HepG2 (cell line): ENCODE measurements around the gene PDXDC1. TPM values are rescaled to one million over a fixed set of nuclear protein-coding genes. Genes with fewer than 3 reads are reported as not detected.
"Not testable (repeated sequence)": the region's sequence is repeated elsewhere in the genome, so short reads cannot be mapped to it uniquely, and the experiment has no call there.

Experiments used
- ATAC-seq: fragments of 200-7000 bp; cut with Tn5 transposase; 3 replicates; pipeline ENCODE4 v1.9.1; 2020; ENCODE audit warnings: mild to moderate bottlenecking, moderate library complexity
- BruUV-seq: library from RNA; stranded (reverse); fragments of 400-500 nt; replicated peaks from 2 replicates; lab custom pipeline; 2021; lab: Mats Ljungman, UMichigan
- CTCF ChIA-PET: fragments of 300-600 bp; formaldehyde crosslinking; extraction: SDS; loops from one replicate; lab custom pipeline; 2021; ENCODE audit warnings: low total read pairs, inconsistent platforms, low intra/inter-chr PET ratio; lab: Yijun Ruan, JAX
- POLR2A ChIA-PET: fragments of 350-600 bp; sonication (Branson Sonifier 250); formaldehyde crosslinking; loops from one replicate; lab custom pipeline; 2020; ENCODE audit warnings: antibody characterized with exemption, inconsistent platforms; lab: Yijun Ruan, JAX
- DNase-seq: peaks from one replicate; pipeline ENCODE4 v3.0.0-alpha.2; 2015; ENCODE audit warnings: low spot score
- FAIRE-seq: peaks from 3 replicates; lab custom pipeline; 2011; peaks lifted over from hg19 to GRCh38; lab: Jason Lieb, UNC
- H2AFZ ChIP-seq: one replicate; pipeline ENCODE4 v1.6.1; 2011; ENCODE audit warnings: low read length, inconsistent platforms
- H3K27ac ChIP-seq: fragments of 300-600 bp; 3 replicates; pipeline ENCODE4 v1.8.0; 2011; ENCODE audit warnings: mixed run types, mild to moderate bottlenecking, mixed read lengths, low read length, inconsistent platforms; ENCODE audit not compliant: insufficient read depth; ENCODE audit errors: extremely low read length
- H3K27me3 ChIP-seq, 2 experiments: fragments of 200-600 bp in 1 of 2; 2 replicates in 1 of 2; 3 replicates in 1 of 2; pipeline versions ENCODE4 v1.6.0 to v1.8.0; 2011; ENCODE audit warnings: low read length in 2 of 2, mild to moderate bottlenecking in 2 of 2, moderate library complexity in 2 of 2, inconsistent platforms in 1 of 2; ENCODE audit not compliant: insufficient read depth in 2 of 2, control insufficient read depth in 1 of 2
- H3K36me3 ChIP-seq, 2 experiments: fragments of 200-600 bp in 1 of 2; replicated peaks in 1 of 2; 2 replicates in 1 of 2; 3 replicates in 1 of 2; pipeline versions ENCODE4 v1.5.1 to v1.8.0; 2011; ENCODE audit warnings: low read length in 2 of 2, inconsistent platforms in 1 of 2; ENCODE audit not compliant: insufficient read depth in 2 of 2, control insufficient read depth in 1 of 2
- H3K4me1 ChIP-seq: 2 replicates; pipeline ENCODE4 v1.5.1; 2012; ENCODE audit warnings: low read length, inconsistent platforms; ENCODE audit not compliant: insufficient read depth
- H3K4me2 ChIP-seq: 2 replicates; pipeline ENCODE4 v1.6.0; 2011; ENCODE audit warnings: low read depth, low read length, inconsistent platforms
- H3K4me3 ChIP-seq, 3 experiments: fragments of 200-600 bp in 1 of 3; sonication (generic), shearing (Covaris generic) in 1 of 3; replicated peaks in 1 of 3; 2 replicates each; pipeline ENCODE4 v1.5.1; 2011 to 2016; ENCODE audit warnings: low read length in 3 of 3, inconsistent platforms in 2 of 3, low read depth in 2 of 3, mild to moderate bottlenecking in 2 of 3, control low read depth in 1 of 3, mixed read lengths in 1 of 3; ENCODE audit not compliant: insufficient read depth in 1 of 3
- H3K79me2 ChIP-seq: one replicate; pipeline ENCODE4 v1.6.1; 2011; ENCODE audit warnings: low read length, inconsistent platforms; ENCODE audit not compliant: insufficient read depth
- H3K9ac ChIP-seq: 2 replicates; pipeline ENCODE4 v1.6.0; 2011; ENCODE audit warnings: mild to moderate bottlenecking, low read depth, low read length, inconsistent platforms; ENCODE audit not compliant: insufficient read depth
- H3K9me3 ChIP-seq: 2 replicates; pipeline ENCODE4 v1.5.1; 2012; ENCODE audit warnings: mild to moderate bottlenecking, low read length
- H4K20me1 ChIP-seq: 2 replicates; pipeline ENCODE4 v1.6.0; 2011; ENCODE audit warnings: inconsistent platforms, mild to moderate bottlenecking, low read length, moderate library complexity; ENCODE audit not compliant: insufficient read depth
- POLR2G ChIP-seq: fragments of 200-400 bp; formaldehyde crosslinking; IDR thresholded peaks from 2 replicates; pipeline ENCODE4 v1.6.1; 2018; ENCODE audit warnings: mild to moderate bottlenecking, low read depth, low read length, moderate library complexity
- RBFOX2 ChIP-seq: fragments of 200-400 bp; formaldehyde crosslinking; IDR thresholded peaks from 2 replicates; pipeline ENCODE4 v1.6.1; 2017; ENCODE audit warnings: low read depth, mild to moderate bottlenecking, low read length
- WGBS: methylation state at CpG from one replicate; pipeline ENCODE4 v1.1.6; 2017; ENCODE audit warnings: low lambda C conversion rate; 5-methylcytosine and 5-hydroxymethylcytosine counted together
- in situ Hi-C: cut with HindIII; loops from 2 replicates; pipeline ENCODE4 v1.10.0; 2017; ENCODE audit warnings: low pct_unique_long_range_greater_than_20kb; ENCODE audit not compliant: extremely low pct_ligation_motif_present
- intact Hi-C: fragments of 100-400 bp; cut with micrococcal nuclease; formaldehyde crosslinking; loops from one replicate; pipeline ENCODE4 v1.10.0; 2022; ENCODE audit not compliant: unreplicated experiment
- polyA plus RNA-seq, 8 experiments: library from polyadenylated mRNA; depleted of rRNA in 3 of 8; stranded (reverse) in 7 of 8; unstranded in 1 of 8; fragments of >200 nt; fragmentation: Illumina TruSeq in 4 of 8; extraction: Trizol in 4 of 8; gene quantifications; 2 replicates each; pipeline versions ENCODE4 v1.2.1 to v1.2.3, GENCODE V29; 2011 to 2016; ENCODE audit warnings: low read depth in 4 of 8, missing spikeins in 1 of 8, mixed read lengths in 1 of 8; ENCODE audit not compliant: insufficient read depth in 1 of 8
- total RNA-seq, 5 experiments: library from RNA; depleted of rRNA; stranded (reverse); fragments of >200 nt; fragmentation: Illumina TruSeq; extraction: Trizol; gene quantifications; 2 replicates each; pipeline ENCODE4 v1.2.3, GENCODE V29; 2016; ENCODE audit warnings: low read depth in 1 of 5

PDXDC1 gene
- total and polyA plus RNA-seq, 2 of the 13 experiments (the other 11 are each of a cell fraction or from before 2014, with no cell fraction given) = 133 to 169 TPM

DNA sequence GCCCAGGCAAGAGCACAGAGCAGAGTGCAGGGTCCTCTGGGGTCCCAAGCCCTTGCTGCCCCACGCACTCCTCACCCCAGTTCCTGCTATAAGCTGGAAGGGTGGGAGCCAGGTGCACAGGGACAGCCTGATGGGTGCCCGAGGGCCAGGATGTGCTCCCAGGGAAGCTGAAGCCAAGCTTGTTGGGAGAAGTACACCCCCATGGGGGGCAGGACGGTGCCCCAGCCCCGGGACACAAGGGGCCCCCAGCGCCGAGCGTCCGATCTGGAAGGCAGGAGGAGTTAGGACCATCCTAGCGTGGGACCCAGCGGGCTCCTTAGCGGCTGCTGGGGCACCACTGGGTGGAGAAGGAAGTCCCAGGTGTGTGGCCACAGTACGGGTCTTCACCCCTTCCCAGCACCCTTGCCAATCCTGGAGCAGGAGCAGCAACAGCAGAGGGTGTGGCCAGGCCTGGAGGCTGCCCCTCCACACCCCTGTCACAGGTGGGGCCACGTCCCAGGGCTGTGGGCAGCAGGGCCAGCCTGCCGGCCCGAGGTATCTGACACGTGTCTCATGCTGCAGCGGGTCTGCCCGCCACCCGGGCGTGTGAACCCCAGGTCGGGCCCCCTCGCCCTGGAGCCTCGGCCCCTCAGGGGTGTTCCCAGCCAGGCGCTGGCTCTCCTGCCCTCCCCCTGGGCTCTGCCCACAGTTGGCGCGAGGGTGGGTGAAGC, 168.2 kb downstream of the PDXDC1 start:
- H3K4me3 ChIP-seq, H3K36me3 ChIP-seq, H3K9ac ChIP-seq, intact Hi-C loops, H2AFZ ChIP-seq, H3K4me2 ChIP-seq, CTCF ChIA-PET, DNase-seq, H3K27me3 ChIP-seq, in situ Hi-C loops, ATAC-seq, H3K9me3 ChIP-seq, POLR2A ChIA-PET, H3K27ac ChIP-seq, BruUV-seq, FAIRE-seq: not testable (repeated sequence)
- peaks cover 22% of the 10 kb centered on the region; the same call in 1 of the 2 replicates for H4K20me1 ChIP-seq
- 0 out of 2 replicates have a peak, but pooled peaks have one; percentile 14 for TF ChIP-seq POLR2G
- peaks cover 11% of the 10 kb centered on the region for H3K4me1 ChIP-seq
- WGBS = 99% methylated on average over 21 of the region's 26 CpGs
- H3K79me2 ChIP-seq = peaks cover 27% of the 10 kb centered on the region

DNA sequence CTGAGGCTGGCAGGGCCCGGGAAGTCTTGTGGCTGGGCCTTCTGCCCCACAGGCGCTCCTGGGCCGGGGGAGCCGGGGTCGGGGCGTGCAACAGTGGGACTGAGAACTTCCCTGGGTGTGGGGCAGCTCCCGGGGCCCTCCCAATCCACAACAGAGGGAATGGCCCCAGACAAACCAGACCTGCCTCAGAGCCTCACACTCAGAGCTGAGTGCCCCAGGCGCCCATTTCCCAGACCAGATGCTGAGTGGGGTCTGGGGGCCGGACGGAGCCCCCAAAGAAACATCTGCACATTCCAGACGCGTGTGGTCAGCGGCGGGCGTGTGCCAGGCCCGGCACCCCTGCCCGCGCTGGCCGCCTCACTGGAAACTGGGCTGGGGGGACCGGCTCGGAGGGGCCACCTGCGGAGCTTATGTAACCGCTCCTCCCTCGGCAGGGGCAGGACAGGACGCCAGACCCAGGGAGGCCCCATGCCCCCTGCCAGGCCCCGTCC, 168.8 kb downstream of the PDXDC1 start:
- ATAC-seq, POLR2A ChIA-PET, CTCF ChIA-PET, FAIRE-seq, H3K4me3 ChIP-seq, H3K9me3 ChIP-seq, H3K4me2 ChIP-seq, H3K27ac ChIP-seq, H3K9ac ChIP-seq, H3K36me3 ChIP-seq, H3K27me3 ChIP-seq, in situ Hi-C loops, BruUV-seq, DNase-seq, intact Hi-C loops, H2AFZ ChIP-seq: not testable (repeated sequence)
- WGBS = 96% methylated on average over 26 of the region's 26 CpGs
- H3K4me1 ChIP-seq = peaks cover 12% of the 10 kb centered on the region
- 0 out of 2 replicates have a peak, but pooled peaks have one; percentile 16 for TF ChIP-seq RBFOX2
- H4K20me1 ChIP-seq = peaks cover 22% of the 10 kb centered on the region; the same call in 1 of the 2 replicates
- H3K79me2 ChIP-seq = peaks cover 27% of the 10 kb centered on the region

DNA sequence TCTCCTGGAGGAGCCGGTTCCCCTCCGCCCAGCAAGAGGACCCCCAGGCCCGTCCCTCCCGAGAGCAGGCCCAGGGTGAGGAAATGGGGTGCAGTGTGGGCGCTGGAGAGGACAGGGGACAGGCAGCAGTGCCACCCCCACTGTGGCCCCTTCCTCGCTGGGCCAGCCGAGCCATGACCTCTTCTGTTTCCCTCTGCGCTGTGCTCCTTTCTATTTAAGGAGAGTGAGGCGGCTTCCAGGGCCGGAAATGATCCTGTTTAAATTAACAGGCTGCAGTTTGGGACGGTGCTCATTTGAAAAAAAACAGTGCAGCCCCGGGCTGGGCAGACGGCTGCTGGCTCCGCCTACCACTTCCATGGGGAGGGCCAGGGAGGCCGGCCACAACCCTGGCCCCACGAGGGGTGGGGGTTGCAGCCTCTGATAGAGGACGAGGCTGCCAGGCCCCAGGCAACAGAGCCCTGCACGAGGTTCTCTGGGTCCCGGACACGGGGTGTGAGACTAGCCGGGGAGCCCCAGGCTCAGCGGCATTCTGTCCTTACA, 169.3 kb downstream of the PDXDC1 start:
- H3K27me3 ChIP-seq, ATAC-seq, CTCF ChIA-PET, H3K9me3 ChIP-seq, H3K27ac ChIP-seq, H3K4me2 ChIP-seq, FAIRE-seq, H3K4me3 ChIP-seq, intact Hi-C loops, in situ Hi-C loops, H3K36me3 ChIP-seq, H2AFZ ChIP-seq, H3K9ac ChIP-seq, POLR2A ChIA-PET, BruUV-seq, DNase-seq: not testable (repeated sequence)
- H3K4me1 ChIP-seq = peaks cover 12% of the 10 kb centered on the region
- H3K79me2 ChIP-seq = peaks cover 27% of the 10 kb centered on the region
- 89% methylated on average over 21 of the region's 22 CpGs for WGBS
- H4K20me1 ChIP-seq = peaks cover 22% of the 10 kb centered on the region; the same call in 1 of the 2 replicates
